K562 (cell line): Measurements from ENCODE around the gene ZNF668. TPM values are rescaled to one million over a fixed set of nuclear protein-coding genes. Genes with fewer than 3 reads are reported as not detected.

Experiments used
- CHD1 ChIP-seq: fragments of 200-600 bp; sonication (generic); IDR thresholded peaks from one replicate; pipeline ENCODE4 v1.6.1; 2012; ENCODE audit warnings: mild to moderate bottlenecking, moderate library complexity, low read length, inconsistent platforms
- CREB3 ChIP-seq: fragments of 450-650 bp; conservative IDR thresholded peaks from 2 replicates; pipeline ENCODE4 v1.6.1; 2016; ENCODE audit warnings: missing genetic modification characterization, low read depth, mild to moderate bottlenecking, missing compliant biosample characterization, moderate library complexity
- HNRNPL ChIP-seq: fragments of 200-400 bp; formaldehyde crosslinking; IDR thresholded peaks from 2 replicates; pipeline ENCODE4 v1.6.1; 2017; ENCODE audit warnings: low read depth, mild to moderate bottlenecking, low read length
- IRF2 ChIP-seq: sonication (generic); formaldehyde crosslinking; IDR thresholded peaks from 2 replicates; pipeline ENCODE4 v1.8.1; 2022; ENCODE audit warnings: mild to moderate bottlenecking, missing genetic modification reagents
- KAT8 ChIP-seq: fragments of 450-650 bp; IDR thresholded peaks from 2 replicates; pipeline ENCODE4 v1.6.1; 2016; ENCODE audit warnings: low read depth, mild to moderate bottlenecking
- NR2C1 ChIP-seq, 2 experiments: fragments of 450-650 bp; IDR thresholded peaks; 2 replicates each; pipeline ENCODE4 v1.6.1; 2017; ENCODE audit warnings: mild to moderate bottlenecking in 2 of 2, antibody characterized with exemption in 1 of 2, inconsistent platforms in 1 of 2, missing compliant biosample characterization in 1 of 2, missing genetic modification characterization in 1 of 2
- SMARCB1 ChIP-seq: IDR thresholded peaks from 2 replicates; pipeline ENCODE4 v1.6.1; 2011; ENCODE audit warnings: improper control_type of control experiment, low read depth; ENCODE audit not compliant: insufficient read length
- ZBTB17 ChIP-seq: fragments of 450-650 bp; formaldehyde crosslinking; IDR thresholded peaks from 2 replicates; pipeline ENCODE4 v1.4.0; 2020; ENCODE audit warnings: mild to moderate bottlenecking
- ZBTB5 ChIP-seq: fragments of 450-650 bp; IDR thresholded peaks from 2 replicates; pipeline ENCODE4 v1.6.1; 2017; ENCODE audit warnings: antibody characterized with exemption
- ZNF3 ChIP-seq: fragments of 250-450 bp; sonication (Bioruptor Pico); IDR thresholded peaks from 2 replicates; pipeline ENCODE4 v1.5.0; 2021; ENCODE audit warnings: mild to moderate bottlenecking, moderate library complexity
- ZNF316 ChIP-seq: fragments of 450-650 bp; IDR thresholded peaks from 2 replicates; pipeline ENCODE4 v1.6.1; 2016
- ZNF75A ChIP-seq: fragments of 450-650 bp; formaldehyde crosslinking; IDR thresholded peaks from 2 replicates; pipeline ENCODE4 v1.4.0; 2020; ENCODE audit warnings: mild to moderate bottlenecking
- polyA plus RNA-seq, 8 experiments: library from polyadenylated mRNA; depleted of rRNA in 4 of 8; stranded (reverse) in 5 of 8; unstranded in 3 of 8; fragments of >200 nt; fragmentation: Nextera tagmentation in 2 of 8; fragmentation: Illumina TruSeq in 1 of 8; extraction: Ambion mirVana in 2 of 8; extraction: Trizol in 1 of 8; gene quantifications; 2 replicates each; pipeline versions ENCODE4 v1.2.1 to v1.2.3, GENCODE V29; 2011 to 2014; ENCODE audit warnings: inconsistent platforms in 1 of 8, missing spikeins in 1 of 8
- total RNA-seq, 7 experiments: library from RNA; depleted of rRNA in 6 of 7; stranded (reverse); fragments of >200 nt in 6 of 7; fragmentation: Illumina TruSeq in 2 of 7; extraction: Trizol in 2 of 7; gene quantifications; 2 replicates each; pipeline versions ENCODE4 v1.2.1 to v1.2.3, GENCODE V29; 2011 to 2021; ENCODE audit warnings: low replicate concordance in 1 of 7
- TF ChIP-seq, protein P1 (sequence below): fragments of 450-650 bp; IDR thresholded peaks from 2 replicates; pipeline ENCODE4 v1.6.1; 2016; ENCODE audit warnings: low read depth
- TF ChIP-seq, protein P2 (sequence below): fragments of 200-800 bp; sonication (Bioruptor generic); IDR thresholded peaks from 2 replicates; pipeline ENCODE4 v1.6.1; 2017; ENCODE audit warnings: missing genetic modification characterization, missing compliant biosample characterization
- TF ChIP-seq, protein P3 (sequence below), 2 experiments: fragments of 450-650 bp; IDR thresholded peaks; 2 replicates each; pipeline ENCODE4 v1.6.1; 2016

Gene ZNF668
- total and polyA plus RNA-seq, 9 of the 15 experiments (the other 6 are each of a cell fraction or from before 2014, with no cell fraction given) = 0.04 to 15.3 (median 3.8) TPM; not detected in 1

GRCh38 chr16:31074814-31075183 lies 759 bp upstream of the ZNF668 start (continued):
- TF ChIP-seq, protein P1, sequence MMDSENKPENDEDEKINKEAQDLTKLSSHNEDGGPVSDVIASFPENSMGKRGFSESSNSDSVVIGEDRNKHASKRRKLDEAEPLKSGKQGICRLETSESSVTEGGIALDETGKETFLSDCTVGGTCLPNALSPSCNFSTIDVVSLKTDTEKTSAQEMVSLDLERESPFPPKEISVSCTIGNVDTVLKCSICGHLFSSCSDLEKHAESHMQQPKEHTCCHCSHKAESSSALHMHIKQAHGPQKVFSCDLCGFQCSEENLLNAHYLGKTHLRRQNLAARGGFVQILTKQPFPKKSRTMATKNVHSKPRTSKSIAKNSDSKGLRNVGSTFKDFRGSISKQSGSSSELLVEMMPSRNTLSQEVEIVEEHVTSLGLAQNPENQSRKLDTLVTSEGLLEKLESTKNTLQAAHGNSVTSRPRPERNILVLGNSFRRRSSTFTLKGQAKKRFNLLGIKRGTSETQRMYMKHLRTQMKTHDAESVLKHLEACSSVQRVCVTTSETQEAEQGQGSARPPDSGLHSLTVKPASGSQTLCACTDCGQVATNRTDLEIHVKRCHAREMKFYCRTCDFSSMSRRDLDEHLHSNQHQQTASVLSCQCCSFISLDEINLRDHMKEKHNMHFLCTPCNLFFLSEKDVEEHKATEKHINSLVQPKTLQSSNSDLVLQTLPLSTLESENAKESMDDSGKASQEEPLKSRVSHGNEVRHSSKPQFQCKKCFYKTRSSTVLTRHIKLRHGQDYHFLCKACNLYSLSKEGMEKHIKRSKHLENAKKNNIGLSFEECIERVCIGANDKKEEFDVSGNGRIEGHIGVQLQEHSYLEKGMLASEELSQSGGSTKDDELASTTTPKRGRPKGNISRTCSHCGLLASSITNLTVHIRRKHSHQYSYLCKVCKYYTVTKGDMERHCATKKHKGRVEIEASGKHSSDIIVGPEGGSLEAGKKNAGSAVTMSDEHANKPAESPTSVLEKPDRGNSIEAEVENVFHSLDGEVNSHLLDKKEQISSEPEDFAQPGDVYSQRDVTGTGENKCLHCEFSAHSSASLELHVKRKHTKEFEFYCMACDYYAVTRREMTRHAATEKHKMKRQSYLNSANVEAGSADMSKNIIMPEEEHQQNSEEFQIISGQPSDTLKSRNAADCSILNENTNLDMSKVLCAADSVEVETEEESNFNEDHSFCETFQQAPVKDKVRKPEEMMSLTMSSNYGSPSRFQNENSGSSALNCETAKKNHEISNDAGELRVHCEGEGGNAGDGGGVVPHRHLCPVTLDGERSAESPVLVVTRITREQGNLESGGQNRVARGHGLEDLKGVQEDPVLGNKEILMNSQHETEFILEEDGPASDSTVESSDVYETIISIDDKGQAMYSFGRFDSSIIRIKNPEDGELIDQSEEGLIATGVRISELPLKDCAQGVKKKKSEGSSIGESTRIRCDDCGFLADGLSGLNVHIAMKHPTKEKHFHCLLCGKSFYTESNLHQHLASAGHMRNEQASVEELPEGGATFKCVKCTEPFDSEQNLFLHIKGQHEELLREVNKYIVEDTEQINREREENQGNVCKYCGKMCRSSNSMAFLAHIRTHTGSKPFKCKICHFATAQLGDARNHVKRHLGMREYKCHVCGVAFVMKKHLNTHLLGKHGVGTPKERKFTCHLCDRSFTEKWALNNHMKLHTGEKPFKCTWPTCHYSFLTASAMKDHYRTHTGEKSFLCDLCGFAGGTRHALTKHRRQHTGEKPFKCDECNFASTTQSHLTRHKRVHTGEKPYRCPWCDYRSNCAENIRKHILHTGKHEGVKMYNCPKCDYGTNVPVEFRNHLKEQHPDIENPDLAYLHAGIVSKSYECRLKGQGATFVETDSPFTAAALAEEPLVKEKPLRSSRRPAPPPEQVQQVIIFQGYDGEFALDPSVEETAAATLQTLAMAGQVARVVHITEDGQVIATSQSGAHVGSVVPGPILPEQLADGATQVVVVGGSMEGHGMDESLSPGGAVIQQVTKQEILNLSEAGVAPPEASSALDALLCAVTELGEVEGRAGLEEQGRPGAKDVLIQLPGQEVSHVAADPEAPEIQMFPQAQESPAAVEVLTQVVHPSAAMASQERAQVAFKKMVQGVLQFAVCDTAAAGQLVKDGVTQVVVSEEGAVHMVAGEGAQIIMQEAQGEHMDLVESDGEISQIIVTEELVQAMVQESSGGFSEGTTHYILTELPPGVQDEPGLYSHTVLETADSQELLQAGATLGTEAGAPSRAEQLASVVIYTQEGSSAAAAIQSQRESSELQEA = 0 out of 2 replicates have a peak, but pooled peaks have one; percentile 5
- TF ChIP-seq ZBTB17 (CRISPR knock-in tag) (no peak), CHD1 (peak; percentile 24), SMARCB1 (no peak), IRF2 (CRISPR knock-in tag) (no peak), KAT8 (no peak), ZNF75A (CRISPR knock-in tag) (no peak), NR2C1 (IDR thresholded peaks at IDR 0.05) (no peak), NR2C1 (tag; IDR thresholded peaks at IDR 0.05) (no peak), CREB3 (tag) (no peak), ZNF3 (no peak), ZNF316 (no peak), ZBTB5 (no peak), HNRNPL (no peak)
- TF ChIP-seq, protein P2, sequence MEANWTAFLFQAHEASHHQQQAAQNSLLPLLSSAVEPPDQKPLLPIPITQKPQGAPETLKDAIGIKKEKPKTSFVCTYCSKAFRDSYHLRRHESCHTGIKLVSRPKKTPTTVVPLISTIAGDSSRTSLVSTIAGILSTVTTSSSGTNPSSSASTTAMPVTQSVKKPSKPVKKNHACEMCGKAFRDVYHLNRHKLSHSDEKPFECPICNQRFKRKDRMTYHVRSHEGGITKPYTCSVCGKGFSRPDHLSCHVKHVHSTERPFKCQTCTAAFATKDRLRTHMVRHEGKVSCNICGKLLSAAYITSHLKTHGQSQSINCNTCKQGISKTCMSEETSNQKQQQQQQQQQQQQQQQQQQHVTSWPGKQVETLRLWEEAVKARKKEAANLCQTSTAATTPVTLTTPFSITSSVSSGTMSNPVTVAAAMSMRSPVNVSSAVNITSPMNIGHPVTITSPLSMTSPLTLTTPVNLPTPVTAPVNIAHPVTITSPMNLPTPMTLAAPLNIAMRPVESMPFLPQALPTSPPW (CRISPR knock-in tag) = no peak
- TF ChIP-seq, protein P3, sequence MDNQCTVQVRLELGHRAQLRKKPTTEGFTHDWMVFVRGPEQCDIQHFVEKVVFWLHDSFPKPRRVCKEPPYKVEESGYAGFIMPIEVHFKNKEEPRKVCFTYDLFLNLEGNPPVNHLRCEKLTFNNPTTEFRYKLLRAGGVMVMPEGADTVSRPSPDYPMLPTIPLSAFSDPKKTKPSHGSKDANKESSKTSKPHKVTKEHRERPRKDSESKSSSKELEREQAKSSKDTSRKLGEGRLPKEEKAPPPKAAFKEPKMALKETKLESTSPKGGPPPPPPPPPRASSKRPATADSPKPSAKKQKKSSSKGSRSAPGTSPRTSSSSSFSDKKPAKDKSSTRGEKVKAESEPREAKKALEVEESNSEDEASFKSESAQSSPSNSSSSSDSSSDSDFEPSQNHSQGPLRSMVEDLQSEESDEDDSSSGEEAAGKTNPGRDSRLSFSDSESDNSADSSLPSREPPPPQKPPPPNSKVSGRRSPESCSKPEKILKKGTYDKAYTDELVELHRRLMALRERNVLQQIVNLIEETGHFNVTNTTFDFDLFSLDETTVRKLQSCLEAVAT (IDR thresholded peaks at IDR 0.05) = no peak
